HEK293T (cell line): ENCODE data around the gene ZNRF1.
"Not testable (repeated sequence)": the region's sequence is repeated elsewhere in the genome, so short reads cannot be mapped to it uniquely, and the experiment has no call there.

ENCODE experiments used
- CTCF ChIA-PET: fragments of 350-600 bp; formaldehyde crosslinking; extraction: SDS; loops from one replicate; lab custom pipeline; 2021; ENCODE audit warnings: antibody characterized with exemption, inconsistent platforms; lab: Yijun Ruan, JAX
- POLR2A ChIA-PET: fragments of 350-600 bp; formaldehyde crosslinking; extraction: SDS; loops from one replicate; lab custom pipeline; 2020; ENCODE audit warnings: antibody characterized with exemption, inconsistent platforms; lab: Yijun Ruan, JAX
- DNase-seq: peaks from one replicate; pipeline ENCODE4 v3.0.0; 2012; ENCODE audit warnings: mixed read lengths; ENCODE audit errors: extremely low spot score
- ARNT ChIP-seq: fragments of 450-650 bp; IDR thresholded peaks from 2 replicates; pipeline ENCODE4 v1.6.1; 2017; ENCODE audit warnings: mild to moderate bottlenecking
- BHLHE40 ChIP-seq: fragments of 450-650 bp; IDR thresholded peaks from 2 replicates; pipeline ENCODE4 v1.6.1; 2016; ENCODE audit warnings: mild to moderate bottlenecking, moderate library complexity, borderline replicate concordance
- CTBP1 ChIP-seq: fragments of 450-650 bp; IDR thresholded peaks from 2 replicates; pipeline ENCODE4 v1.6.1; 2016; ENCODE audit warnings: borderline replicate concordance
- ELF4 ChIP-seq: fragments of 450-650 bp; IDR thresholded peaks from 2 replicates; pipeline ENCODE4 v1.6.1; 2017; ENCODE audit warnings: antibody characterized with exemption
- FOXA1 ChIP-seq: fragments of 450-650 bp; IDR thresholded peaks from 2 replicates; pipeline ENCODE4 v1.6.1; 2016; ENCODE audit warnings: mild to moderate bottlenecking
- FOXK2 ChIP-seq: fragments of 450-650 bp; IDR thresholded peaks from 2 replicates; pipeline ENCODE4 v1.6.1; 2016; ENCODE audit warnings: mild to moderate bottlenecking
- FOXM1 ChIP-seq: fragments of 450-650 bp; IDR thresholded peaks from 2 replicates; pipeline ENCODE4 v1.6.1; 2017; ENCODE audit warnings: mild to moderate bottlenecking, borderline replicate concordance
- HDGF ChIP-seq: fragments of 450-650 bp; IDR thresholded peaks from 2 replicates; pipeline ENCODE4 v1.6.1; 2017; ENCODE audit warnings: antibody characterized with exemption, borderline replicate concordance
- L3MBTL2 ChIP-seq: fragments of 450-650 bp; conservative IDR thresholded peaks from 2 replicates; pipeline ENCODE4 v1.6.1; 2016; ENCODE audit warnings: mild to moderate bottlenecking
- LEF1 ChIP-seq: fragments of 450-650 bp; IDR thresholded peaks from 2 replicates; pipeline ENCODE4 v1.6.1; 2017; ENCODE audit warnings: mild to moderate bottlenecking, borderline replicate concordance
- NFRKB ChIP-seq: fragments of 450-650 bp; IDR thresholded peaks from 2 replicates; pipeline ENCODE4 v1.6.1; 2016; ENCODE audit warnings: mild to moderate bottlenecking, moderate library complexity
- SP1 ChIP-seq: fragments of 450-650 bp; IDR thresholded peaks from 2 replicates; pipeline ENCODE4 v1.6.1; 2017
- SUZ12 ChIP-seq: fragments of 450-650 bp; IDR thresholded peaks from 2 replicates; pipeline ENCODE4 v1.6.1; 2016; ENCODE audit warnings: mild to moderate bottlenecking
- TARDBP ChIP-seq: fragments of 450-650 bp; IDR thresholded peaks from 2 replicates; pipeline ENCODE4 v1.6.1; 2016
- ZNF384 ChIP-seq: fragments of 450-650 bp; IDR thresholded peaks from 2 replicates; pipeline ENCODE4 v1.6.1; 2016
- TF ChIP-seq, protein P1 (sequence below): fragments of 450-650 bp; IDR thresholded peaks from 2 replicates; pipeline ENCODE4 v1.6.1; 2016

The ZNRF1 gene

DNA sequence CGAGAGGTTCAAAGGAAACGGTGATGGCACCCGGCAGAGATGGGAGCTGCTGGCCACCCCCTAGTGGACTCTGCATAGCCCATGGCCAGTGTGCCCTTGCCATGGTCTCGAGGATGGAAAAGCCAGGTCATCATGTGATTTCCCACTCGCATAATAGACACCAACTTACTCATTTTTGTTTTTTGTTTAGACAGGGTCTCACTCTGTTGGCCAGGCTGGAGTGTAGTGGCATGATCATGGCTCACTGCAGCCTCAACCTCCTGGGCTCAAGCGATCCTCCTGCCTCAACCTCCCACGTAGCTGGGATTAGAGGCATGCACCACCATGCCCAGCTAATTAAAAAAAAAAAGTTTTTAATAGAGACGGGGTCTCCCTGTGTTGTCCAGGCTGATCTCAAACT, 90.1 kb downstream of the ZNRF1 start:
- CTCF ChIA-PET = no interaction called here
- POLR2A ChIA-PET = no interaction called here
- TF ChIP-seq FOXA1 (no peak), SUZ12 (no peak), HDGF (no peak), SP1 (no peak)
- TF ChIP-seq, protein P1, sequence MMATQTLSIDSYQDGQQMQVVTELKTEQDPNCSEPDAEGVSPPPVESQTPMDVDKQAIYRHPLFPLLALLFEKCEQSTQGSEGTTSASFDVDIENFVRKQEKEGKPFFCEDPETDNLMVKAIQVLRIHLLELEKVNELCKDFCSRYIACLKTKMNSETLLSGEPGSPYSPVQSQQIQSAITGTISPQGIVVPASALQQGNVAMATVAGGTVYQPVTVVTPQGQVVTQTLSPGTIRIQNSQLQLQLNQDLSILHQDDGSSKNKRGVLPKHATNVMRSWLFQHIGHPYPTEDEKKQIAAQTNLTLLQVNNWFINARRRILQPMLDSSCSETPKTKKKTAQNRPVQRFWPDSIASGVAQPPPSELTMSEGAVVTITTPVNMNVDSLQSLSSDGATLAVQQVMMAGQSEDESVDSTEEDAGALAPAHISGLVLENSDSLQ = no peak
- no peak for DNase-seq

DNA sequence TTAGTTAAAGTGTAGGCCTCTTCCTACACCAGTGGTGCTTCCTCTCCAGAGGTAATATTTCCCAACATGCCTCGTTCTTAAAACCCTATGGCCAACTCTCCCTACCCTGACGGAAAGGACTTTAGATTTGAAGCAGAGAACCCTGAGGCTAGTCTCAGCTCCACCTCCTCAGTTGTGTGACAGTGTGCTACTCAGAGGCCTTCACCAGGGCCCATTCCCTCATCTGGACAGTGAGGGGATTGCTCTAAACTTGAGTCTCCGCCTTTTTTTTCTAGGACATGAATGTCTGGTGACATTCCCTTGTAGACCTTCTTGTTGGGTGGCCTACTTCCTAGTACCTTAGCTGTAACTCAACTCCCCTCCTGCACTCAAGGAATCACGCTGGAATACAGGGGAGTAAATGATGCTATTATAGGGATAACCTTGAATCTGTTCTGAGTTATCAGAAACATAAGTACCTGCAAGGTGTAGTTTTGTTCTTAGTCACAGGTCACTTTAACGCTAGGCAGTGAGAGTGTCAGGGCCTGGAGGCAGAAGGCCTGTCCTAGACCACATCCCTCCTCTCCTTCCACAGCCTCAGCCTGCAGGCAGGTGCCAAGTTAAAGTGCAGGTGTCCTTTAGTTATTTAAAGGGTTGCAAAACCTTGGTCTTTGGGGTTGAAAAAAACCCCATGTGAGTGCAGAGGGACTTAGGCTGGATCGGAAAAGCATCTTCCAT, 90.8 kb downstream of the ZNRF1 start:
- POLR2A ChIA-PET = no interaction called here
- CTCF ChIA-PET = no interaction called here
- TF ChIP-seq BHLHE40 (no peak), FOXA1 (no peak), HDGF (no peak), SUZ12 (no peak)
- TF ChIP-seq, protein P1 = no peak
- no peak for DNase-seq

DNA sequence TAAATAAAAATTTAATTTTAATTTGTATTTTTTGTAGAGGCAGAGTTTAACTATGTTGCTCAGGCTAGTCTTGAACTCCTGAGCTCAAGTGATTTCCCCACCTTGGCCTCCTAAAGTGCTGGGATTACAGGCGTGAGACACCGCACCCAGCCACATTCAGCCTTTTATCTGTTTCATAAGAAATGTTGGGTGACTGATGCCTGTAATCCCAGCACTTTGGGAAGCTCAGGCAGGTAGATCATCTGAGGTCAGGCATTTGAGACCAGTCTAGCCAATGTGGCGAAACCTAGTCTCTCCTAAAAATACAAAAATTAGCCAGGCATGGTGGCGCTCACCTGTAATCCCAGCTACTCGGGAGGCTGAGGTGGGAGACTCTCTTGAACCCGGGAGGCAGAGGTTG, 92.1 kb downstream of the ZNRF1 start:
- CTCF ChIA-PET, DNase-seq, POLR2A ChIA-PET: not testable (repeated sequence)

DNA sequence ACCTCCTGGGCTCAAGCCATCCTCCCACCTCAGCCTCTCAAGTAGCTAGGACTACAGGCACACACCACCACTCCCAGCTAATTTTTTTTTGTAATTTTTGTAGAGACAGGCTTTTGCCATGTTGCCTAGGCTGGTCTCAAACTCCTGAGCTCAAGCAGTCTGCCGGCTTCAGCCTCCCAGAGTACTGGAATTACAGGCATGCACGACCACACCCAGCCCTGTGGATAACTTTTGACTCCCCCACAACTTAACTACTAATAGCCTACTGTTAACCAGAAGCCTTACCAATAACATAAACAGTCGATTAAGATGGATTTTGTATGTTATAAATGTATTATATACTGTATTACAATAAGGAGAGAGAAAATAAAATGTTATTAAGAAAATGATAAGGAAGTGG, 92.8 kb downstream of the ZNRF1 start:
- DNase-seq, POLR2A ChIA-PET, CTCF ChIA-PET: not testable (repeated sequence)

DNA sequence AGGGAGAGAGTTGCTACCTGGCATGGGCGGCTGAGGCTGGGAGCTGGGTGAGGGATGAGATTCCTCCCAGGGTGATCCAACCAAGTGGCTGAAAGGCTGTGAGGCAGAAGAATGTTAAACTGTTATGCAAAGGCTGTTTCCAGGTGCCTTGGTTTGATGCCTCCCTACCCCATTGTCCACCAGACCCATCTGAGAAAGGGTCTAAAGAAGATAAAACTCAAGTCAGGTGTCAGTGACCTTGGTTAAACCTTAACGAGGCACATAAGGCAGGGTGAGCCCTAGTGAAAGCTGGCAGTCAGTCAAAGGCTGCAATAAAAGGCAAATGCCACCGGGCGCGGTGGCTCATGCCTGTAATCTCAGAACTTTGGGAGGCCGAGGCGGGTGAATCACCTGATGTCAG, 94.0 kb downstream of the ZNRF1 start:
- DNase-seq = no peak
- TF ChIP-seq ARNT (no peak), FOXA1 (no peak), ELF4 (no peak), CTBP1 (no peak), BHLHE40 (no peak), SUZ12 (no peak), FOXK2 (no peak), HDGF (no peak), FOXM1 (no peak), NFRKB (no peak), SP1 (no peak), ZNF384 (no peak), L3MBTL2 (no peak), LEF1 (no peak), TARDBP (no peak)
- TF ChIP-seq, protein P1 = no peak
- POLR2A ChIA-PET = no interaction called here
- CTCF ChIA-PET = no interaction called here

DNA sequence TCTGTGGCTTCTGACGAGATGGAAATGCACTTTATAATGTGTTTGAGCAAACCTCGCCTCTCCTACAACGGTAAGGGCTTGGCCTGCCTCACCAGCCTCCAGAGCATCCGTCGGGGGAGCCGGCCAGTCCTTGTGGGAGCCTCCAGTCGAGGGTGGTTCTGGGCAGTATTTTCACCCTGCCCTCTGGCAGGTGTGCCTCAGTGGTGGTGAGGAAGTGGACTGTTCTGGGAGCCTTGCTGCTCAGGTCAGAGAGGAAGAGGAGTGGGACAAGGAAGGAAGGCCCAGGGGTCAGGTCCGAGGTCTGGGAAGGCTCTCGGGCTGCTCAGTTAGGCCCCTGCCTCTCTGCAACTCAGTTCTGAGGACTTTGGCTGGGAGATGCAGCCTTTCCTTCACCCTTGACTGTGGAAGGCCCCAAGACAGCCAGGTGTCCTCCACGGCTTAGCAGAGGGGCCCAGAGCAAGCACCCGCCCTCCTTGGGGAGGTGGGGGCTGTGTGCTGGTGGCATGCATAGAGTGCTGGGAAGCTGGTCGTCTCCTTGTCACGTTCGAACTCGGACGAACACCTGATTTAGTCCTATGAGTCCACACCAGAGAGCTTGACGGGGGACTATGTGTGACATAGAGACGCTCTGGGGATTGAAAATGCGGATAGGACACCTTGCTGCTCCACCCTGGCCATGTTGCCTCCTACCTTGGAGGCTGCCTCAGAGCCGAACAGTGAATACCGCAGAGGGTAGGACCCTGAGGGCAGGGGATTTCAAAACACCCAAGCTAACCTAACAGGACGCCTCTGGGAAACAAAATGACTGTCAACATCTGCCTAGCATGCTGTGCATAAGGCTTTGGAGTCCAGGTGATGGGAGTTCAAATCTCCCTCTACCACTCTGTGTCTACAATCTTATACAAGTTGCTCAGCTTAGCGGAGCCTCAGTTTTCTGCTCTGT, 95.0 kb downstream of the ZNRF1 start:
- no peak for DNase-seq

DNA sequence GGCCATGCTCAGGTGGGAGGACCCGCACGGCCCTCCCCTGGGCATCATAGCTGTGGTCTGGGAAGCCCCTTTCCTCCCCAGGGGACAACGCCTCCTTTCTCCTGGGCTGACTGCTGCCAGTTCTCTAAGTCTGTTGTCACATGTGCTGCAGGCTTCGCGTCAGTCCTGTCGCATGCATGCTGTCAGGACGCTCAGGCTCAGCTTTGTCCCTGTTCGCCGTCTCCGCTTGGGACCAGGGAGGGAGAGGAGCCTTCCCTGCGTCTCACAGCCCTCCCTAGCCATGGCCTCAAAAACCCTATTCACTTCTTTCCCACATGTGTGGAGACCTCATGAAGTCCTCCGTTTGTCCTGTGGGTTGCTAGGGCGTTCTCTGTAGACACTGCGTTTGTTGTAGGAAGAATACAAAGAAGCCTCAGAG, 96.4 kb downstream of the ZNRF1 start:
- TF ChIP-seq FOXM1 (no peak), ELF4 (no peak), BHLHE40 (no peak), LEF1 (no peak), SP1 (no peak), SUZ12 (no peak)

More for the DNA sequence above, 95.0 kb downstream of the ZNRF1 start:
- POLR2A ChIA-PET = no interaction called here
- TF ChIP-seq NFRKB = no peak
- no peak for TF ChIP-seq ELF4
- TF ChIP-seq L3MBTL2 = no peak
- no peak for TF ChIP-seq LEF1
- no peak for TF ChIP-seq HDGF
- no peak for TF ChIP-seq SUZ12
- TF ChIP-seq SP1 = no peak
- TF ChIP-seq BHLHE40 = no peak
- CTCF ChIA-PET = interaction anchor here (2.0 kb wide), 1 partner anchor 17 kb away, joined by 4 read pairs; no protein-coding TSS in a partner anchor

More for the DNA sequence above, 96.4 kb downstream of the ZNRF1 start:
- ChIA-PET POLR2A (interaction anchor here (0.9 kb wide), 1 partner anchor 9 kb away, joined by 3 read pairs; no protein-coding TSS in a partner anchor), CTCF (interaction anchor here (2.0 kb wide), 1 partner anchor 16 kb away, joined by 4 read pairs; no protein-coding TSS in a partner anchor)
- DNase-seq = no peak
